ENCODE results near the gene HMCN1. TPM values are rescaled to one million over a fixed set of nuclear protein-coding genes. Genes with fewer than 3 reads are reported as not detected.

The HMCN1 gene
- total and polyA plus RNA-seq, 4 donors: 1.5 to 6.8 (median 3.5) TPM

DNA sequence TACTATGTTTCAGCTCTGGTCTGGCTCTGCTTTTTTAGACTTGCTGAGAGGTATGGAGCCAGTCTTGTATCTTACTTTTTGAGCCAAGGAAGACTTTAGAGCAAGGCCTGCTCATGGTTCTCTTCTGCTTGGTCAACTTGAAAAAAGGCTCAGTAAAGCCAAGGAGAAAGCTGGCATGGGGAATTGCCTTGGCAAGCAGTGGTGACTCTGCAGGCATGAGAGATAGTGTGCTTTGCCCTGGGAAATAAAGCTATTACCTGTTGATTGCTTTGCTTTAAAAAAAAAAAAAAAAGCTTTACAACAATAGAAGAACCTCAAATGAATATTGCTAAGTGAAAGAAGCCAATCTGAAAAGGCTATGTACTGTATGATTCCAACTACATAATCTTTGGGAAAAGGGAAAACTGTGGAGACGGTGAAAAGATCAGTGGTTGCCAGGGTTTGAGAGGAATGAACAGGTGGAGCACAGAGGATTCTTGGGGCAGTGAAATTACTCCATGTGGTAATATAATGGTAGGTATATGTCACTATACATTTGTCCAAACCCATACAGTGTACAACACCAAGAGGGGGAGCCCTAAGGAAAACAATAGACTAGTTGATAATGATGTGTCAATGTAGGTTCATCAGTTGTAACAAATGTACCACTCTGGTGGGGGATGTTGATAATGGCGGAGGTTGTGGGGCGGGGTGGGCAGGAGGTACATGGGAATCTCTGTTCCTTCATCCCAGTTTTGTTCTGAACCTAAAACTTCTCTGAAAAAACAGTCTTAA lies 87.6 kb downstream of the HMCN1 start:
- no peak for DNase-seq (ENCODE audit: low spot score)
- 86% methylated on average over 3 of the region's 3 CpGs for WGBS
- no peaks in the 10 kb centered on the region for H3K27me3 ChIP-seq (ENCODE audit: control insufficient read depth in 4 of 4, insufficient read depth in 4 of 4, low read length in 3 of 4)

DNA sequence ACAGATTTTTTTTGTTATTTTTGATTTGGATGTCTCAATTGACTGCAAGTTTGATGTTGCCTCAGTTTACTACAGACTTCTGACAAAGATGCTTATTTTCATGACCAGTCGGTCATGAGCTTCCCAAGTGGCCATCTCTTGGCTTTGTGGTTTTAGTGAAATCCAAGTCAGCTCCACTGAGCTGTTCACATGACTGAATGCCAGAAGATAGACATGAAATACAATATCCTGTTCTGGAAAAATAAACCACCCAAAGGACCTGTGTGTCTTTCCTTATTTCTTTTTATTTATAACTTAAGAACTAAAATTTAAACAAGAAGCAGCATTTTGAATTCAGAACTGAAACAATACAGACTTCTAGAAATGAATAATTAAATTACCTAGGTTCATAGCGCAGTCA lies 89.3 kb downstream of the HMCN1 start:
- no peak for TF ChIP-seq EGR1 (IDR thresholded peaks at IDR 0.05; ENCODE audit: low read depth in 2 of 2)
- TF ChIP-seq, protein P1, sequence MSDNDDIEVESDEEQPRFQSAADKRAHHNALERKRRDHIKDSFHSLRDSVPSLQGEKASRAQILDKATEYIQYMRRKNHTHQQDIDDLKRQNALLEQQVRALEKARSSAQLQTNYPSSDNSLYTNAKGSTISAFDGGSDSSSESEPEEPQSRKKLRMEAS (IDR thresholded peaks at IDR 0.05): no peak
- TF ChIP-seq, protein P2, sequence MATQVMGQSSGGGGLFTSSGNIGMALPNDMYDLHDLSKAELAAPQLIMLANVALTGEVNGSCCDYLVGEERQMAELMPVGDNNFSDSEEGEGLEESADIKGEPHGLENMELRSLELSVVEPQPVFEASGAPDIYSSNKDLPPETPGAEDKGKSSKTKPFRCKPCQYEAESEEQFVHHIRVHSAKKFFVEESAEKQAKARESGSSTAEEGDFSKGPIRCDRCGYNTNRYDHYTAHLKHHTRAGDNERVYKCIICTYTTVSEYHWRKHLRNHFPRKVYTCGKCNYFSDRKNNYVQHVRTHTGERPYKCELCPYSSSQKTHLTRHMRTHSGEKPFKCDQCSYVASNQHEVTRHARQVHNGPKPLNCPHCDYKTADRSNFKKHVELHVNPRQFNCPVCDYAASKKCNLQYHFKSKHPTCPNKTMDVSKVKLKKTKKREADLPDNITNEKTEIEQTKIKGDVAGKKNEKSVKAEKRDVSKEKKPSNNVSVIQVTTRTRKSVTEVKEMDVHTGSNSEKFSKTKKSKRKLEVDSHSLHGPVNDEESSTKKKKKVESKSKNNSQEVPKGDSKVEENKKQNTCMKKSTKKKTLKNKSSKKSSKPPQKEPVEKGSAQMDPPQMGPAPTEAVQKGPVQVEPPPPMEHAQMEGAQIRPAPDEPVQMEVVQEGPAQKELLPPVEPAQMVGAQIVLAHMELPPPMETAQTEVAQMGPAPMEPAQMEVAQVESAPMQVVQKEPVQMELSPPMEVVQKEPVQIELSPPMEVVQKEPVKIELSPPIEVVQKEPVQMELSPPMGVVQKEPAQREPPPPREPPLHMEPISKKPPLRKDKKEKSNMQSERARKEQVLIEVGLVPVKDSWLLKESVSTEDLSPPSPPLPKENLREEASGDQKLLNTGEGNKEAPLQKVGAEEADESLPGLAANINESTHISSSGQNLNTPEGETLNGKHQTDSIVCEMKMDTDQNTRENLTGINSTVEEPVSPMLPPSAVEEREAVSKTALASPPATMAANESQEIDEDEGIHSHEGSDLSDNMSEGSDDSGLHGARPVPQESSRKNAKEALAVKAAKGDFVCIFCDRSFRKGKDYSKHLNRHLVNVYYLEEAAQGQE (IDR thresholded peaks at IDR 0.05): no peak
- no peak for TF ChIP-seq TAF1 (conservative IDR thresholded peaks at IDR 0.05)
- no peak for TF ChIP-seq HNF4G (IDR thresholded peaks at IDR 0.05)
- no peak for TF ChIP-seq RXRA (IDR thresholded peaks at IDR 0.05)
- no peak for TF ChIP-seq FOXA1 (IDR thresholded peaks at IDR 0.05)
- TF ChIP-seq YY1 (IDR thresholded peaks at IDR 0.05): no peak
- no peak for TF ChIP-seq SP1 (IDR thresholded peaks at IDR 0.05)
- TF ChIP-seq, protein P3, sequence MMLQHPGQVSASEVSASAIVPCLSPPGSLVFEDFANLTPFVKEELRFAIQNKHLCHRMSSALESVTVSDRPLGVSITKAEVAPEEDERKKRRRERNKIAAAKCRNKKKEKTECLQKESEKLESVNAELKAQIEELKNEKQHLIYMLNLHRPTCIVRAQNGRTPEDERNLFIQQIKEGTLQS (IDR thresholded peaks at IDR 0.05): no peak
- TF ChIP-seq RAD21 (IDR thresholded peaks at IDR 0.05): no peak
- no peaks in the 10 kb centered on the region for H3K4me1 ChIP-seq (ENCODE audit: control insufficient read depth in 4 of 4, insufficient read depth in 4 of 4, low read length in 3 of 4)
- H3K9ac ChIP-seq (ENCODE audit: low read depth in 1 of 2, low read length in 2 of 2): no peak overlapping the region
- no peaks in the 10 kb centered on the region for H3K36me3 ChIP-seq (ENCODE audit: control insufficient read depth in 4 of 4, insufficient read depth in 3 of 4, low read depth in 1 of 4, low read length in 3 of 4)
- H3K27me3 ChIP-seq (ENCODE audit: control insufficient read depth in 4 of 4, insufficient read depth in 4 of 4, low read length in 3 of 4): no peaks in the 10 kb centered on the region
- H3K4me3 ChIP-seq (ENCODE audit: low read depth in 1 of 3, low read length in 3 of 3): no peak overlapping the region
- 87% methylated on average over 2 of the region's 2 CpGs for WGBS
- H3K27ac ChIP-seq (ENCODE audit: low read depth in 1 of 2, low read length in 2 of 2): no peak overlapping the region
- no peaks in the 10 kb centered on the region for H3K9me3 ChIP-seq (ENCODE audit: control insufficient read depth in 4 of 4, low read length in 3 of 4)
- no peak for DNase-seq (ENCODE audit: low spot score)

More for the DNA sequence above, 87.6 kb downstream of the HMCN1 start:
- Histone ChIP-seq H3K4me1 (ENCODE audit: control insufficient read depth in 4 of 4, insufficient read depth in 4 of 4, low read length in 3 of 4) (no peaks in the 10 kb centered on the region), H3K4me3 (ENCODE audit: low read depth in 1 of 3, low read length in 3 of 3) (no peak overlapping the region), H3K27ac (ENCODE audit: low read depth in 1 of 2, low read length in 2 of 2) (no peak overlapping the region), H3K36me3 (ENCODE audit: control insufficient read depth in 4 of 4, insufficient read depth in 3 of 4, low read depth in 1 of 4, low read length in 3 of 4) (no peaks in the 10 kb centered on the region), H3K9me3 (ENCODE audit: control insufficient read depth in 4 of 4, low read length in 3 of 4) (no peaks in the 10 kb centered on the region), H3K9ac (ENCODE audit: low read depth in 1 of 2, low read length in 2 of 2) (no peak overlapping the region)
- TF ChIP-seq HNF4A (conservative IDR thresholded peaks at IDR 0.05): no peak
- TF ChIP-seq RXRA (IDR thresholded peaks at IDR 0.05): no peak
- TF ChIP-seq, protein P2 (IDR thresholded peaks at IDR 0.05): no peak
- TF ChIP-seq, protein P3 (IDR thresholded peaks at IDR 0.05): no peak
- peak in 1 of 2 donors; percentile 24 for TF ChIP-seq RAD21 (IDR thresholded peaks at IDR 0.05)
- TF ChIP-seq TAF1 (conservative IDR thresholded peaks at IDR 0.05): no peak
- TF ChIP-seq GABPA (IDR thresholded peaks at IDR 0.05 in 1 of 2, conservative IDR thresholded peaks at IDR 0.05 in 1 of 2): no peak

All from liver (tissue), 9 donors.